Stromal cell of bone marrow (primary cell): ENCODE results near the gene MAPT.
"Not testable (repeated sequence)": the region's sequence is repeated elsewhere in the genome, so short reads cannot be mapped to it uniquely, and the experiment has no call there.

Experiments used
- DNase-seq: peaks from one replicate; pipeline ENCODE4 v3.0.0-alpha.2; 2012; ENCODE audit warnings: low read depth

Gene MAPT

GRCh38 chr17:45954914-45955313, 60.6 kb downstream of the MAPT start:
- DNase-seq, result no peak

GRCh38 chr17:45955326-45955725, 61.0 kb downstream of the MAPT start:
- DNase-seq, result no peak

GRCh38 chr17:45956090-45956489, 61.7 kb downstream of the MAPT start:
- DNase-seq, result no peak

- DNase-seq, result not testable (repeated sequence)
Measured at GRCh38 chr17:45956746-45957145, 62.4 kb downstream of the MAPT start.

- DNase-seq, result no peak
Measured at GRCh38 chr17:45958307-45958706, 64.0 kb downstream of the MAPT start.

- no peak for DNase-seq
Measured at GRCh38 chr17:45958994-45959665, 64.8 kb downstream of the MAPT start.

GRCh38 chr17:45960311-45960710, 66.0 kb downstream of the MAPT start:
- DNase-seq, result no peak

GRCh38 chr17:45961206-45961605, 66.9 kb downstream of the MAPT start:
- no peak for DNase-seq

GRCh38 chr17:45962221-45962972, 68.0 kb downstream of the MAPT start:
- no peak for DNase-seq

- DNase-seq, result no peak
Measured at GRCh38 chr17:45963283-45963682, 68.9 kb downstream of the MAPT start.

GRCh38 chr17:45963889-45964288, 69.5 kb downstream of the MAPT start:
- DNase-seq, result no peak

GRCh38 chr17:45964634-45965033, 70.3 kb downstream of the MAPT start:
- DNase-seq, result no peak

GRCh38 chr17:45965812-45966211, 71.5 kb downstream of the MAPT start:
- no peak for DNase-seq

- DNase-seq, result no peak
Measured at GRCh38 chr17:45966606-45967280, 72.4 kb downstream of the MAPT start.

- no peak for DNase-seq
Measured at GRCh38 chr17:45967378-45967777, 73.0 kb downstream of the MAPT start.

- no peak for DNase-seq
Measured at GRCh38 chr17:45968732-45969131, 74.4 kb downstream of the MAPT start.

GRCh38 chr17:45969726-45970125, 75.4 kb downstream of the MAPT start:
- no peak for DNase-seq

- DNase-seq, result no peak
Measured at GRCh38 chr17:45970659-45971058, 76.3 kb downstream of the MAPT start.

GRCh38 chr17:45971698-45972141, 77.4 kb downstream of the MAPT start:
- no peak for DNase-seq

- no peak for DNase-seq
Measured at GRCh38 chr17:45972531-45972930, 78.2 kb downstream of the MAPT start.

GRCh38 chr17:45973099-45973780, 78.9 kb downstream of the MAPT start:
- no peak for DNase-seq
